HEK293 (cell line): Measurements from ENCODE around the gene HGD.

Source experiments
- IKZF3 ChIP-seq: fragments of 450-650 bp; IDR thresholded peaks from 2 replicates; pipeline ENCODE4 v1.5.0; 2018; ENCODE audit warnings: missing biosample characterization, mild to moderate bottlenecking, missing genetic modification characterization, moderate library complexity
- ZBTB17 ChIP-seq: fragments of 450-650 bp; formaldehyde crosslinking; IDR thresholded peaks from 2 replicates; pipeline ENCODE4 v1.5.1; 2016; ENCODE audit warnings: missing biosample characterization, missing genetic modification characterization
- ZNF529 ChIP-seq: fragments of 450-650 bp; formaldehyde crosslinking; IDR thresholded peaks from 2 replicates; pipeline ENCODE4 v1.5.1; 2017; ENCODE audit warnings: missing genetic modification characterization, missing biosample characterization; ENCODE audit not compliant: insufficient replicate concordance
- ZNF791 ChIP-seq: fragments of 450-650 bp; formaldehyde crosslinking; IDR thresholded peaks from 2 replicates; pipeline ENCODE4 v1.5.1; 2016; ENCODE audit warnings: missing biosample characterization, missing genetic modification characterization

- TF ChIP-seq IKZF3 (tag by site-specific recombination) (no peak), ZNF791 (no peak), ZBTB17 (tag by site-specific recombination) (no peak), ZNF529 (no peak)
Measured at GRCh38 chr3:120683213-120683612, 1.2 kb upstream of the HGD start.
